HUES64 (cell line): ENCODE results near the gene HOXC10.

Experiments
- H3K27ac ChIP-seq: 2 replicates; pipeline ENCODE4 v1.7.0; 2013; ENCODE audit warnings: low read depth, low read length, inconsistent platforms
- H3K27me3 ChIP-seq: 2 replicates; pipeline ENCODE4 v1.6.1; 2013; ENCODE audit warnings: mild to moderate bottlenecking, low read length; ENCODE audit not compliant: insufficient read depth
- H3K36me3 ChIP-seq: 2 replicates; pipeline ENCODE4 v1.6.1; 2013; ENCODE audit warnings: mild to moderate bottlenecking, low read length; ENCODE audit not compliant: insufficient read depth
- H3K4me1 ChIP-seq: 2 replicates; pipeline ENCODE4 v1.6.1; 2013; ENCODE audit warnings: mild to moderate bottlenecking, low read length, moderate library complexity; ENCODE audit not compliant: insufficient read depth
- H3K4me3 ChIP-seq: 2 replicates; pipeline ENCODE4 v1.5.1; 2013; ENCODE audit warnings: mild to moderate bottlenecking, low read length, moderate library complexity
- H3K9ac ChIP-seq: 2 replicates; pipeline ENCODE4 v1.6.1; 2013; ENCODE audit warnings: mild to moderate bottlenecking, low read depth, low read length
- H3K9me3 ChIP-seq: 2 replicates; pipeline ENCODE4 v1.6.1; 2013; ENCODE audit warnings: low read depth, low read length; ENCODE audit not compliant: insufficient read depth
- WGBS: fragments of 150-250, 120-280 bp; methylation state at CpG from one replicate; pipeline ENCODE4 v1.1.7; 2013; ENCODE audit warnings: missing lambda C conversion rate; 5-methylcytosine and 5-hydroxymethylcytosine counted together

The HOXC10 gene

DNA sequence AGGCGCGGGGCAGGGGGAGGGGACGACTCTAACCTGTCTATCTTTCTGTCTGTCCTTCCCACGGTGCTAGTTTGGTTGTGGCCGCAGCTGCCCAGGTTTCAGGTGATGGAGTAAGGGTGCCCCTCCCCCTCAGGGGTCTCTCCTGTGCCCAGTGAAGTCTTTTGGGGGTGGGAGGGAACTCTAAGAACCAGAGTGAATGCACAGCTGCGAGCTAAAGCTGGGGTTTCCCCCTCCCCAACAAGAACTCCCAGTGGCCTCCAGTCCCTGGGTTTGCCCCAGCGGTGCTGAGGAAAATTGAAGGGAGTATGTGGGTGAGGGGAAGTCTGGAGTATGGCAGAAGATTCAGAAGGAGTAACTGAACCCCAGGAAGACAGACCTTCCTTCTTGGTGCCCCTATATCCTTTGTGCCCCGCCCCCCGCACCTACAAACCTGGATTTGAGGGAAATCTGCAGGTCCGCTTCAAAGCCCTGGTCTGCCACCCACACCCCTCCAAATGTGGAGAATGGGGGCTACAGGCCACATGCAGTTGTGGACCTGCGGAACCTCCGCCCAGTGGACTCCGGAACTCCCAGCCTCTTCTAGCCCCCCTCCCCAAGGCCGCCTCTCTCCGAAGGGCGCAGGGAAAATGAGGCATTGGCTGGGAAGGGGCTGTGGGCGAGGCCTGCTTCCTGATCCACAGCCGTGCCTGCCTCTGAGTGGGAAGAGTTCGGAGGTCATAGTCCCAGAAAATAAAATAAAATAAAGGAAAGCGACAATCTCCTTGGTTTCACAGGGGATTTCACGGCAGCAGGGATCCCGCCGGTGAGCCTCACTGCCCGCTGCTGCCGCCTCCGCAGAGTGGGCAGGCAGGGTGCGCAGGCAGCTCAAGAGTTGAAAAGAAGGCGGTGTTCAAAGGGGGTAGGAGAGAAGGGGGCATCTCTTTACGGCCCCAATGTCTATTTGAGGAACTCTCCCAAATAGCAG is 11.6 kb downstream of the HOXC10 start:
- Histone ChIP-seq H3K27me3 (peaks cover 100% of the 10 kb centered on the region), H3K9ac (no peak overlapping the region), H3K4me1 (peaks cover 5% of the 10 kb centered on the region; the same call in 1 of the 2 replicates), H3K27ac (no peak overlapping the region), H3K36me3 (no peaks in the 10 kb centered on the region), H3K4me3 (peak overlapping the region; percentile 33; the same call in 1 of the 2 replicates), H3K9me3 (no peaks in the 10 kb centered on the region)
- 22% methylated on average over 28 of the region's 29 CpGs for WGBS

DNA sequence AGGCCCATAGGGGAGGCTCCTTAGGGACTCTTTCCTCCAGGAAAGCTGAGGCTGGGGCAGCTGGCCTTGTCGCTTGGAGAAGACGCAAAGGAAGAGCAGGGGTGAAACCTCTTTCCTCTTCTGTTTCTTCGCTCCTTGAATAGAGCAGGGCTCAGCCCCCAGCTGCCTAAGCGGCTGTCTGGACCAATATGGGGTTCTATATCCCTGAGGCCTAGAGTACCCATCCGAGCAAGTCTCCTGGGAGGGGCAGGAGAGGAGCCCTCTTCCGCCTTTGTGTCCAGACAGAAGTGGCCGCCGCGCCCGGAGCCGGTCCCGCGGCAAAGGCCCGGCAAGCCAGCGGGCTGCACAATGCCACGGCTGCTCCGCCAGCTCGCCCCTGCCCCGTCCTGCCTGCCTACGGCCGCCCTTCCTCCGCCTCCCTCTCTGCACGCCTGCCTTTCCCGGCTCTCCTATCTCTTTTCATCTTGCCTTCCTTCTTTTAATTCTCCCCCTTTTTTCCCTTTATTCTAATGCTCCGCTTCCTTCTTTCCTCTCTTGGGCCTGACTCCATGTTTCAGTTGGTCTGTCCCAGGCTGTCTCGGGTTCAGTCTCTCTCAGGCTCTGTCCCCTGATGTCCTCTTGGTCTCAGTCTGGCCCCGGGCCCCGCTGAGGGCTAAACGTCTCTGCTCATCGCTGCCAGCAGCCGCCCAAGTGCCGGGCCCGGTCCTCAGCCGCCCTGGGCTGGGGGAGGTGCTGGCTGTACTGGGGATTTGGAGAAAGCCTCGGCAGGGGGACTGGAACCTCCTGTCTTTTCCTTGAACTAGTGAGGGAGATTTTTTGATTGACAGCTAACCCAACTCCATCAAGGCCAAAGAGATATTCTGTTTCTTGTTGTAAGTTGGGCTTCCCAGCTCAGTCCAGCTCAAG is 12.5 kb downstream of the HOXC10 start:
- 8% methylated on average over 35 of the region's 35 CpGs for WGBS
- peaks cover 5% of the 10 kb centered on the region; the same call in 1 of the 2 replicates for H3K4me1 ChIP-seq
- H3K27ac ChIP-seq, result no peak overlapping the region
- no peak overlapping the region for H3K9ac ChIP-seq
- no peak overlapping the region for H3K4me3 ChIP-seq
- peaks cover 100% of the 10 kb centered on the region for H3K27me3 ChIP-seq
- H3K36me3 ChIP-seq, result no peaks in the 10 kb centered on the region
- no peaks in the 10 kb centered on the region for H3K9me3 ChIP-seq

DNA sequence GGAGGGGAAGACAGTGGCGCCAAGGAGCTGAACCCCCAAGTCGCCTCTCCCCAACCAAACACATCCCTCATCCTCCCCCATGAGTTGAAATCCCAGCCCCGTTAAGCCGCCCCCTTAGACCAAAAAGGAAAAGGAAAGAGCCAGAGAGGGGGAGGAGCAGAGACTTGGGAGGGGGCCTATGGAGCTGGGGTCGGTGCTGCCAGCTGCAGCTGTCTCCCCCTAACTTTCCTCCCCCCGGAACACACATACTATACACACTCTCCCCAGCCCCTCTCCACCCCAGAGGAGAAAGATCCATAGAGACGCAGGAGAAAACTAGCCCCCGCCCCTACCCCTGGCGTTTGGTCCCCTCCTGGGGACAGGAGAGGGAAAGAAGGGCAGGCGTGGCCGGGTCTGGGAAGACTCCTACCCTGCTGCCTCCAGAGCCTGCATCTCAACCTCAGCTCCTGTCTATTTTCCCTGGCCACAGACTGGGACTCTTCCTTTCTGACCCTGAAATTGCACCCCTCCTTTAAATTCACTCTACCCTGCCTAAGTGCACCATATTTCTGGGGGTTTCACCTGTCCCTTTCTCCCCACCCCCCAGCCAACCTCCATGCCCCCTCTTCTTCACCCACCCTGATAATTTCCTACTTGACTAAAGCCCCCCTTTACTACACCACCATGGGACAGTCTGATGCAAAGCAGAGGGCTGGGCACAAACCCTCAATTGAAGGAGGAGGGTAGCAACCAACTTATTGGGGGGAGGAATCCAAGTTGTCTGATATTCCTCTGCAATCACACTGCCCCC is 13.4 kb downstream of the HOXC10 start:
- 21% methylated on average over 6 of the region's 11 CpGs for WGBS
- Histone ChIP-seq H3K27ac (no peak overlapping the region), H3K27me3 (peaks cover 100% of the 10 kb centered on the region), H3K36me3 (no peaks in the 10 kb centered on the region), H3K4me3 (no peak overlapping the region), H3K9me3 (no peaks in the 10 kb centered on the region), H3K9ac (no peak overlapping the region), H3K4me1 (peaks cover 5% of the 10 kb centered on the region; the same call in 1 of the 2 replicates)

DNA sequence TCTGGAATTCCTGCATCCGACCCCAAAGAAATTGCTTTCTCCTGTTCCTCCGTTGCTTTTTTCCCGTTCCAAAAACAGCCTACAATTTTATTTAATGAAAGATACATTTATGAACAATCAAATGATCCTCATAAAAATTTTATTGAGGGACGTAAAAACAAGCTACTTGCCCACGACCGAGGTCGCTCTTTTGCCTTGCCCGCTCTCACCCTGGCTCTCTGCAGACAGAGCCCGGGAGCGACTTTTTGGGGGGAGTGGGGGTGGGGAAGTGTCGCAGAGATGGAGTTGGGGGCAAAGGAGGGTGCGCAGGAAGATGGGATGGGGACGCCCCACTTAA is 13.9 kb downstream of the HOXC10 start:
- Histone ChIP-seq H3K9me3 (no peaks in the 10 kb centered on the region), H3K27me3 (peaks cover 100% of the 10 kb centered on the region), H3K4me3 (no peak overlapping the region), H3K4me1 (peaks cover 5% of the 10 kb centered on the region; the same call in 1 of the 2 replicates), H3K27ac (no peak overlapping the region), H3K9ac (no peak overlapping the region), H3K36me3 (no peaks in the 10 kb centered on the region)
- 39% methylated on average over 8 of the region's 13 CpGs for WGBS

DNA sequence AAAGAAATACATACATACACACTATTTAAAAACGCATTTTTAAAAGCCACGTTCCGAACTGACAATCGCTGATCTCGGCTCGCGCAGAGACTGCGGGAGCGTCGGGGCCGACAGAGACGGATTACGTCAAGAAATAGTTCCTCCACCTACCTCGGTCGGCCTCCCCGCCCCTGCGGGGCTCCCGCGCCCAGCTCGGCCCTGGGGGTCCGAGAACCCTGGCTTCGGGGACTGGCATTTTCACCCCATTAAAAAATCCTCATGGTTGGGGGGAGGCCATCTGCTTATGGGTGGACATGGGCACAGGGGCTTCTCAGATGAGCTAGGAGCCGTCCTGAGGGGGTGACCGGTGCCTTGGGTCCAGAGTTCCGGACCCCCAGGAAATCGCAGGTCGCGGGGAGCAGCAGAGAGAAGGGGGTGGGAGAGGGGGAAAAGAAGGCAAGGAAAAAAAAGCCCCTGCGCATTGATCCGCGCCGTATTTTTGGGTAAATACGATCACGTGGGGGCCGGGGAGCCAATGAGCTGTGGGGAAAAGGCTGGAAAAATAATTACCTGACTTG is 14.7 kb downstream of the HOXC10 start:
- Histone ChIP-seq H3K4me3 (peak overlapping the region; percentile 32), H3K27ac (no peak overlapping the region), H3K9ac (no peak overlapping the region), H3K27me3 (peaks cover 100% of the 10 kb centered on the region), H3K4me1 (peaks cover 5% of the 10 kb centered on the region; the same call in 1 of the 2 replicates), H3K36me3 (no peaks in the 10 kb centered on the region), H3K9me3 (no peaks in the 10 kb centered on the region)
- 9% methylated on average over 33 of the region's 35 CpGs for WGBS

DNA sequence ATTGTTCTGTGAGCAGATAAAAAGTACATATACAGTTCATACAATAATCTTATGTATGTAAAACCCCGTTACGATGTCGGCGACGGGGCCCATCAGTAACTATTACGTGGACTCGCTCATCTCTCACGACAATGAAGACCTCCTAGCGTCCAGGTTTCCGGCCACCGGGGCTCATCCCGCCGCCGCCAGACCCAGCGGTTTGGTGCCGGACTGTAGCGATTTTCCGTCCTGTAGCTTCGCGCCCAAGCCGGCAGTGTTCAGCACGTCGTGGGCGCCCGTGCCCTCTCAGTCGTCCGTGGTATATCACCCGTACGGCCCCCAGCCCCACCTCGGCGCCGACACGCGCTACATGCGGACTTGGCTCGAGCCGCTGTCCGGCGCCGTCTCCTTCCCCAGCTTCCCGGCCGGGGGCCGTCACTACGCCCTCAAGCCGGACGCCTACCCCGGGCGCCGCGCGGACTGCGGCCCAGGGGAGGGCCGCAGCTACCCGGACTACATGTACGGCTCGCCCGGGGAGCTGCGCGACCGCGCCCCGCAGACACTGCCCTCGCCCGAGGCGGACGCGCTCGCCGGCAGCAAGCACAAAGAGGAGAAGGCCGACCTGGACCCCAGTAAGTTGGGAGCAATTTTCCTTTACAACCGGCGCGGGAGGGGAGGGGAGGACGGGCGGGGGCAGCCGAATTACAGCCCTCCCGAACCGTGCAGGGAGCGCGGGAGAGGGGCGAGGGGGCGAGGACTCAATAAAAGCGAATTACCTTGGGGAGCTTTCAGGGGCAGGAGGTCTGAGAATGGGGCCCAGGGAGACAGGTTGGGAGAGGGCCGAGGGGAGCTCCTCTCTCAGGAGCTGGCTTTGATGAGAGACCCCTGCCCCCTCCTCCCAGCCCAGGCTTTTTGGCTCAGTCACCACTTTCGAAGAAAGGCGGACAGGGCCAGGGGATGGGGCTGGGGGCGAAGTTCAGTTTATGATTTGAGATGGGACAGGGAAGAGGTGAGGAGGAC is 15.5 kb downstream of the HOXC10 start, which contains the start of gene HOXC9:
TSS of gene HOXC9 (plus strand) at position 46 of the 999 bp plus-strand sequence. CDS start at position 74, 28 bp downstream.
- peaks cover 100% of the 10 kb centered on the region for H3K27me3 ChIP-seq
- peak within 1 kb of the TSS; percentile 32 for H3K4me3 ChIP-seq
- H3K27ac ChIP-seq, result no peak within 1 kb of the TSS
- no peaks in the 10 kb centered on the region for H3K36me3 ChIP-seq
- no peaks in the 10 kb centered on the region for H3K9me3 ChIP-seq
- 5% methylated on average over 87 of the region's 87 CpGs for WGBS
- H3K4me1 ChIP-seq, result peaks cover 5% of the 10 kb centered on the region; the same call in 1 of the 2 replicates
- no peak within 1 kb of the TSS for H3K9ac ChIP-seq

DNA sequence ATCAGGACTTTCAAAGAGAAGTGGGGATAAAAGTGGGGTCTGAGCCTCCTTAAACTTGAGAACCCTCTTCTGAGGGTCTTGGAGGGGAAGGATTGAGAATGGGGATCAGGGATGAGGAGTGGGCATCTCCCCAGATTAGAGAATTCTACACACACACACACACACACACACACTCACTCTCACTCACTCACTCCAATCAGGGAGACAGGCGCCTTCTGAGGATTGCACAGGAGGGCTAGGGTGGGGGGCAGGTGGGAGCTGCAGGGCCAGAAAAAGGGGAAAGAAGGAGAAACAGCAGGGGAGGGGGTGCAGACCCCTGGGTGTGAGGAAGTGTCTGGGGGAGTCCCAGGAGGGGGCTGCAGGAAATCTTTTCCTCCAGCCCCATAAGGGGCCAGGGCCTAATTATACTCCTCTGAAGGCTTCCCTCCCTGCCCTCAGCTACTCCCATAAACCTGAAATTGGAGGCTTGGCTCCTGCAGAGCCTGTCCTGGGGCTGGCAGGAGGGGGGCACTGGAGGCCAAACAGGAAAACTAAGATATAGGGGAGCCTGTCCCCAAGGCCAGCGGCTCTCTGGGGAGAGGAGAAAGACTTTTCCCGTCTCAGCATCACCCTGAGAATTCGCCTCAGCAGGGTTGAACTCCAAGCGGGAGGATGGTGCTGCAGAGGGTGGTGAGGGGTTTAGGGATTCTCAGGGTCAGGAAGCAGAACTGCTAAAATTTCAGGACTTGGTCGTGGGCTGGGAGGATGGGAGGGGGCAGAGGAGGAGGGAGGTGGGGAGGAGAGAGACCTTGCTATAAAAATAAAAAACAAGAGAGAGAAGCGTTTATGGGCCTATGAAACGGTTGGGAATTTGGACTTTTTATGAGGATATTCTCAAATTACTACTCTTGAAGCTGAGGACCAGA is 16.6 kb downstream of the HOXC10 start:
- Histone ChIP-seq H3K27ac (no peak overlapping the region), H3K27me3 (peaks cover 100% of the 10 kb centered on the region), H3K4me1 (peaks cover 5% of the 10 kb centered on the region; the same call in 1 of the 2 replicates), H3K36me3 (no peaks in the 10 kb centered on the region), H3K9ac (no peak overlapping the region), H3K9me3 (no peaks in the 10 kb centered on the region), H3K4me3 (no peak overlapping the region)
- WGBS, result 10% methylated on average over 8 of the region's 8 CpGs

DNA sequence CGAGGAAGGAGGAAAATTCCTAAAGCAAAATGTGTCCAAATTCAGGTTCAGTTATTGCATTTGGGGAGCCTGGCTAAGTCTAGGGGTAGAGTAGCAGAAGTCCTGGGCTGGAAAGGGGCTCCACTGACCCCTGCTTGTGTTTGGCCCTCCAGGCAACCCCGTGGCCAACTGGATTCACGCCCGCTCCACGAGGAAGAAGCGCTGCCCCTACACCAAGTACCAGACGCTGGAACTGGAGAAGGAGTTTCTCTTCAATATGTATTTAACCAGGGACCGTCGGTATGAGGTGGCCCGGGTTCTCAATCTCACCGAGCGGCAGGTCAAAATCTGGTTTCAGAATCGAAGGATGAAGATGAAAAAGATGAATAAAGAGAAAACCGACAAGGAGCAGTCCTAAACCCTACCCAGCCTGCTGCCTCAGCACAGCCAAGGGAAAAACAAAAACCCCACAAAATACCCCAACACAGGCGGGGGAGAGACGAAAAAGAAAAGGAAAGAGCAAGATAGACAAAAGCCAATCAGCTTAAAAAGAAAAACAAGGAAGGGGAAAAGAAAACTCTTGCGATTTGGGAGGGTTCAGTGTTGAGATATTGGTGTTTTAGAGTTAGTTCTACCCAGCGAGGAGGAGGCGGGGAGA is 17.4 kb downstream of the HOXC10 start:
- Histone ChIP-seq H3K4me1 (peaks cover 5% of the 10 kb centered on the region; the same call in 1 of the 2 replicates), H3K36me3 (no peaks in the 10 kb centered on the region), H3K9ac (no peak overlapping the region), H3K27me3 (peaks cover 100% of the 10 kb centered on the region), H3K9me3 (no peaks in the 10 kb centered on the region), H3K4me3 (no peak overlapping the region), H3K27ac (no peak overlapping the region)
- WGBS, result 24% methylated on average over 18 of the region's 19 CpGs
